Measurements from ENCODE around the gene UBAP2.

- no peak for TF ChIP-seq CTCF (conservative IDR thresholded peaks at IDR 0.05; ENCODE audit: low read depth, low read length)
- TF ChIP-seq POLR2A (IDR thresholded peaks at IDR 0.05; ENCODE audit: low read depth, low read length), result no peak
- TF ChIP-seq MXI1 (IDR thresholded peaks at IDR 0.05; ENCODE audit: borderline replicate concordance, low read depth, low read length), result no peak
- no peak for TF ChIP-seq NFE2L2 (IDR thresholded peaks at IDR 0.05; ENCODE audit: low read depth, low read length)
- no peak for TF ChIP-seq BHLHE40 (IDR thresholded peaks at IDR 0.05; ENCODE audit: low read depth, low read length)
- no peak for TF ChIP-seq MAZ (IDR thresholded peaks at IDR 0.05; ENCODE audit: borderline replicate concordance, low read depth, low read length)
- TF ChIP-seq ELK1 (IDR thresholded peaks at IDR 0.05; ENCODE audit: borderline replicate concordance, low read depth, low read length), result no peak
Measured at GRCh38 chr9:33959725-33960124, 89.0 kb downstream of the UBAP2 start.
